GM12875 (cell line): ENCODE results near the gene COL23A1.

Experiments used
- H3K4me3 ChIP-seq: one replicate; pipeline ENCODE4 v1.5.1; 2011; ENCODE audit warnings: low read depth, low read length, control low read depth
- CTCF ChIP-seq: IDR thresholded peaks from 2 replicates; pipeline ENCODE4 v1.5.1; 2011; ENCODE audit warnings: low read depth, mild to moderate bottlenecking, control low read depth, inconsistent platforms, low read length, moderate library complexity, borderline replicate concordance; ENCODE audit not compliant: insufficient read depth

Gene COL23A1

GRCh38 chr5:178235588-178235974 is 354.6 kb downstream of the COL23A1 start:
- TF ChIP-seq CTCF: no peak

GRCh38 chr5:178234750-178235587 is 355.2 kb downstream of the COL23A1 start:
- peak; percentile 79 for TF ChIP-seq CTCF
- no peak overlapping the region for H3K4me3 ChIP-seq

More at GRCh38 chr5:178235588-178235974, 354.6 kb downstream of the COL23A1 start:
- H3K4me3 ChIP-seq: no peak overlapping the region

- TF ChIP-seq CTCF: no peak
- H3K4me3 ChIP-seq: no peak overlapping the region
Observed at GRCh38 chr5:178234121-178234749, 356.0 kb downstream of the COL23A1 start.

- TF ChIP-seq CTCF: no peak
- peak overlapping the region; percentile 94 for H3K4me3 ChIP-seq
Observed at GRCh38 chr5:178232920-178233429, 357.2 kb downstream of the COL23A1 start.

- peak within 1 kb of the TSS; percentile 94 for H3K4me3 ChIP-seq
- no peak for TF ChIP-seq CTCF
Observed at GRCh38 chr5:178232124-178232919, 357.9 kb downstream of the COL23A1 start, which contains the start of gene PHYKPL. TSS of gene PHYKPL (minus strand) at chr5:178232802. CDS start at chr5:178232550, 252 bp downstream.

GRCh38 chr5:178231539-178232123 is 358.6 kb downstream of the COL23A1 start:
- TF ChIP-seq CTCF: no peak
- H3K4me3 ChIP-seq: peak overlapping the region; percentile 94
